ENCODE results near the gene RMDN3.

GRCh38 chr15:40763801-40764628 lies 9.0 kb upstream of the RMDN3 start, which contains the start of gene GCHFR:
- peak; percentile 43 for TF ChIP-seq CTCF (conservative IDR thresholded peaks at IDR 0.05; ENCODE audit: low read length)
- no peak for TF ChIP-seq EZH2phosphoT487 (IDR thresholded peaks at IDR 0.05; ENCODE audit: borderline replicate concordance)

All from Loucy (cell line).